ENCODE data around the gene DSC1.

Gene DSC1

GRCh38 chr18:31112804-31113203 is 49.9 kb downstream of the DSC1 start:
- no peak for TF ChIP-seq EGR1 (IDR thresholded peaks at IDR 0.05)
- TF ChIP-seq TCF12 (IDR thresholded peaks at IDR 0.05; ENCODE audit: low read depth): no peak
- no peak for TF ChIP-seq RAD21 (IDR thresholded peaks at IDR 0.05; ENCODE audit: low read depth)
- TF ChIP-seq EP300 (IDR thresholded peaks at IDR 0.05; ENCODE audit: borderline replicate concordance): no peak
- TF ChIP-seq FOXM1 (IDR thresholded peaks at IDR 0.05; ENCODE audit: borderline replicate concordance, low read depth): no peak
- TF ChIP-seq CEBPB (IDR thresholded peaks at IDR 0.05): no peak
- TF ChIP-seq MAX (IDR thresholded peaks at IDR 0.05): no peak
- no peak for TF ChIP-seq YY1 (IDR thresholded peaks at IDR 0.05; ENCODE audit: low read depth)
- TF ChIP-seq TAF1 (IDR thresholded peaks at IDR 0.05; ENCODE audit: low read depth): no peak
- TF ChIP-seq USF1 (IDR thresholded peaks at IDR 0.05): no peak
- no peak for TF ChIP-seq TEAD4 (IDR thresholded peaks at IDR 0.05)
- no peak for TF ChIP-seq REST (IDR thresholded peaks at IDR 0.05; ENCODE audit: low read depth)
- TF ChIP-seq ZBTB7A (IDR thresholded peaks at IDR 0.05; ENCODE audit: low read depth): no peak
- no peak for TF ChIP-seq CREB1 (IDR thresholded peaks at IDR 0.05; ENCODE audit: low read depth)
- TF ChIP-seq NFIC (IDR thresholded peaks at IDR 0.05): no peak

GRCh38 chr18:31105733-31106132 is 56.9 kb downstream of the DSC1 start:
- no peak for TF ChIP-seq EGR1 (IDR thresholded peaks at IDR 0.05)
- no peak for TF ChIP-seq REST (IDR thresholded peaks at IDR 0.05; ENCODE audit: low read depth)
- no peak for TF ChIP-seq YY1 (IDR thresholded peaks at IDR 0.05; ENCODE audit: low read depth)
- no peak for TF ChIP-seq CREB1 (IDR thresholded peaks at IDR 0.05; ENCODE audit: low read depth)
- no peak for TF ChIP-seq ZBTB7A (IDR thresholded peaks at IDR 0.05; ENCODE audit: low read depth)
- TF ChIP-seq NFIC (IDR thresholded peaks at IDR 0.05): no peak
- no peak for TF ChIP-seq CEBPB (IDR thresholded peaks at IDR 0.05)
- TF ChIP-seq TAF1 (IDR thresholded peaks at IDR 0.05; ENCODE audit: low read depth): no peak
- TF ChIP-seq TCF12 (IDR thresholded peaks at IDR 0.05; ENCODE audit: low read depth): no peak
- TF ChIP-seq TEAD4 (IDR thresholded peaks at IDR 0.05): no peak
- TF ChIP-seq EP300 (IDR thresholded peaks at IDR 0.05; ENCODE audit: borderline replicate concordance): no peak
- TF ChIP-seq FOXM1 (IDR thresholded peaks at IDR 0.05; ENCODE audit: borderline replicate concordance, low read depth): no peak

- TF ChIP-seq REST (IDR thresholded peaks at IDR 0.05; ENCODE audit: low read depth): no peak
- no peak for TF ChIP-seq CREB1 (IDR thresholded peaks at IDR 0.05; ENCODE audit: low read depth)
- TF ChIP-seq EP300 (IDR thresholded peaks at IDR 0.05; ENCODE audit: borderline replicate concordance): no peak
- TF ChIP-seq ZBTB7A (IDR thresholded peaks at IDR 0.05; ENCODE audit: low read depth): no peak
- no peak for TF ChIP-seq RAD21 (IDR thresholded peaks at IDR 0.05; ENCODE audit: low read depth)
- no peak for TF ChIP-seq USF1 (IDR thresholded peaks at IDR 0.05)
- TF ChIP-seq TCF12 (IDR thresholded peaks at IDR 0.05; ENCODE audit: low read depth): no peak
Observed at GRCh38 chr18:31104444-31104843, 58.2 kb downstream of the DSC1 start.

GRCh38 chr18:31103423-31103822 is 59.2 kb downstream of the DSC1 start:
- TF ChIP-seq EP300 (IDR thresholded peaks at IDR 0.05; ENCODE audit: borderline replicate concordance): no peak
- no peak for TF ChIP-seq CEBPB (IDR thresholded peaks at IDR 0.05)
- no peak for TF ChIP-seq NFIC (IDR thresholded peaks at IDR 0.05)
- no peak for TF ChIP-seq EGR1 (IDR thresholded peaks at IDR 0.05)
- TF ChIP-seq YY1 (IDR thresholded peaks at IDR 0.05; ENCODE audit: low read depth): no peak
- TF ChIP-seq USF1 (IDR thresholded peaks at IDR 0.05): no peak
- no peak for TF ChIP-seq CREB1 (IDR thresholded peaks at IDR 0.05; ENCODE audit: low read depth)
